GM19463 (cell line): ENCODE measurements around the gene C1orf146.
"Not testable (repeated sequence)": the region's sequence is repeated elsewhere in the genome, so short reads cannot be mapped to it uniquely, and the experiment has no call there.

Experiments used
- ATAC-seq: cut with Tn5 transposase; IDR thresholded peaks from one replicate; pipeline ENCODE4 v1.9.1; 2021; ENCODE audit warnings: mild to moderate bottlenecking, moderate library complexity; ENCODE audit not compliant: unreplicated experiment

Gene C1orf146

DNA sequence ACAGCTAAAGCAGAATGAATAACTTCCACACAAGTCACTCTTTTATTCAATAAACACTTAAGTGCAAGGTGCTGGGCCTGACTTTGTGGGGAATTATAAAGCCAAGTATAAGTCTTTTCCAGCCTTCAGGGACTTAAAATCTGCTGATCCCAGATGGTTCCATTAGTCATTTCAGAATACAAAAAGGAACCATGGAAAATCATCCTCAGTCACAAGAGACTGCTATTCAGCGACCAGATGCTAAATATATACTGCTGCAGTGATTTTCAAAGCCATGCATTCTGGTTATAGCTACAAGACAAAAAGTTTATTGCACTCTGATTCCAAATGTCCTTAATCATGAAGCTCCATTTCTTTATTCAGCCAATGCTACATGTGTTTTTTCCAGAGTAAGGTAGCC lies 55.3 kb downstream of the C1orf146 start:
- no peak for ATAC-seq

DNA sequence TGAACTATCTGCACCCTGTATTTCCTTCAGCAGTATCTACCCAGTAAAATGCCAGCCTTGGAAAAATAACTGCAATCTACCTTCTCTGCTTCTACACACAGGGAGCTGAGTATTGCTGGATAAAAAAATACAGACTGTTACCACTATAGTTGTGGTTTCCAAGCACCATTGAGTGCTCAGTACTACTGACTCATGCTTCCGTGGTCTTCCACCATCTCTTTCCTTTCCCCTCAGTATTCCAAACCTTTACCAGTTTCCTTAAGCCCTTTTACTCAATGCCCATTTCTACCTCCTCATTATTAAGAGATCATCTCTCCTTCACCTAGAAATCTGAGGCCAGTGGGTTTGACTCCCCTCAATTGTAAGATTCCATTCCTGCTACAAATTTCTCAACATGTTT lies 57.2 kb downstream of the C1orf146 start:
- ATAC-seq = no peak

DNA sequence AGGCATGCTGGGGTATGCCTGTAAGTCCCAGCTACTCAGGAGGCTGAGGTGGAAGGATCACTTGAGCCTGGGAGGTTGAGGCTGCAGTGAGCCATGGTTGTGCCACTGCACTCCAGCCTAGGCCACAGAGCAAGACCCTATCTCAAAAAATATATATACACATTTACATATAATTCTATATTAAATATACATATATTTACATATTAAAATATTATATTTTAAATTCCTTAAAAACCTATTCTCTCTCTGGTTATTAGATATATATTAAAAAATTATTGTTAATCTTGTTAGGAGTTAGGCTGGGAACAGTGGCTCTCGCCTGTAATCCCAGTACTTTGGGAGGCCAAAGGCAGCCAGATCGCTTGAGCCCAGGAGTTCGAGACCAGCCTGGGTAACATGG lies 58.4 kb downstream of the C1orf146 start:
- no peak for ATAC-seq

DNA sequence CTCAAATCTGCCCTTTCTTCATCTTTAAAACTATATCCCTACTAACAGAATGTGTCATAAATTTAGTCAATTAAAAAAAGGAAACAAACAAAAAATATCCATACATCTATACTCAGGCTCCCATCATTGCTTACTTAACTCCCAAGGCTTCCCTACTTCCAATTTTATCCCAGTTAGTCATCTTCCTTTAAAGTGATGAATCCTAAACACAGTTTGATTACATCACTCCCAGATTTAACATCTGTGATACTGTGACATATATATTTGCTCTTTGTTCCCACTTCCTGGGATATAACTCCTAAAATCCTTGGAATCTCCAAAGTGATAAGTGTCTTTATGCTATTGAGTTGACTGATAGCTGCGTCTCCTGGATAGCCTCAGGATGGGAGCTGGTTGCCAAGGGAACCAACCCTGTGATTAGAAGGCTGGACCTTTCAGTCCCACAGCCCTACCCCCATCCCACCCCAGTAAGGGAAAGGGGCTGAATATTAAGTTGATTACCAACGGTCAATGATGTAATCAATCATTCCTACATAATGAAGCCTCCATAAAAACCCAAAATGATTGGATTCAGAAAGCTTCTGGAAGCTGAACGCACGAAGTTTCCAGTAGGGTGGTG lies 59.5 kb downstream of the C1orf146 start:
- no peak for ATAC-seq

DNA sequence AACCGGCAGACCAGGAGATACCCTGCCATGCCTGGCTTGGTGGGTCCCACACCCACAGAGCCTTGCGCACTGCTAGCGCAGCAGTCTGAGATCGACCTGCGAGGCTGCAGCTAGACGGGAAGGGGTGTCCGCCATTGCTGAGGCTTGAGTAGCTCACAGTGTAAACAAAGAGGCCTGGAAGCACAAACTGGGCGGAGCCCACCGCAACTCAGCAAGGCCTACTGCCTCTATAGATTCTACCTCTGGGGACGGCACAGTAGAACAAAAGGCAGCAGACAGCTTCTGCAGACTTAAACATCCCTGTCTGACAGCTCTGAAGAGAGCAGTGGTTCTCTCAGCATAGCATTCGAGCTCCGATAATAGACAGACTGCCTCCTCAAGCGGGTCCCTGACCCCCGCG lies 62.1 kb downstream of the C1orf146 start:
- not testable (repeated sequence) for ATAC-seq

DNA sequence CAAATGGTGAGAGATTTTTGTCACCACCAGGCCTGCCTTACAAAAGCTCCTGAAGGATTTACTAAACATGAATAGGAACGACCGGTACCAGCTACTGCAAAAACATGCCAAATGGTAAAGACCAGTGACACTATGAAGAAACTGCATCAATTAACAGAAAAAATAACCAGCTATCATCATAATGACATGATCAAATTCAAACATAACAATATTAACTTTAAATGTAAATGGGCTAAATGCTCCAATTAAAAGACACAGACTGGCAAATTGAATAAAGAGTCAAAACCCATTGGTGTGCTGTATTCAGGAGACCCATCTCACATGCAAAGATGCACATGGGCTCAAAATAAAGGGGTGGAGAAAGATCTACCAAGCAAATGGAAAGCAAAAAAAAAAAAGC lies 63.7 kb downstream of the C1orf146 start:
- ATAC-seq = not testable (repeated sequence)

DNA sequence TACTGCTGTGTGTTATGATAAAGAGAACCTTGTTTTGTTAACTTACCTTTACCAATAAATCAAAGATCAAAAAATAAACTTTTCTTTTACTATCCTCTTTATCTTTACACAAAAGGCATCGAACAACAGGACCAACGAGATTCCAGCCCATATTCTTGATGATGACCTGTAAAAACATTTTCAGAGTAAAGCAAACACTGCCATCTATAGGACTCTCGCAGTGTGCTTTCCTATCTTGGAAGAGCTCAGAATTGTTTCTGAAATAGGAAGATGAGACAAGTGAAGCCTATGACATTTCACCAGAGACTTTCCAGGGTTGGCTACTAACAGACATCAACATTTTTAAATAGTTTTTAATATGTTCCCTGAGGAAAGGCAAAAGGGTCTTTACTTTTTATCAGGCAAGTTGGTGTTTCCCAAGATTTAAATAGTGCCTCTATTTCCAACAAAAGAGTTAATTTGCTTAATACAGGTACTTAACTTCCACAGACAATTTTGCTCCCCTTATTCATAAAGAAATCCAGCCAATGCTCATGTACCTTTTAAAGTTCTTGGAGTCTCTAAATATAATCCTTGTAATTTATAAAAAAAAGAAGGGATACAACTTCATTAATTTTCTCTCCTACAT lies 73.8 kb downstream of the C1orf146 start:
- no peak for ATAC-seq
